ENCODE data around the gene SLC7A6OS.

DNA sequence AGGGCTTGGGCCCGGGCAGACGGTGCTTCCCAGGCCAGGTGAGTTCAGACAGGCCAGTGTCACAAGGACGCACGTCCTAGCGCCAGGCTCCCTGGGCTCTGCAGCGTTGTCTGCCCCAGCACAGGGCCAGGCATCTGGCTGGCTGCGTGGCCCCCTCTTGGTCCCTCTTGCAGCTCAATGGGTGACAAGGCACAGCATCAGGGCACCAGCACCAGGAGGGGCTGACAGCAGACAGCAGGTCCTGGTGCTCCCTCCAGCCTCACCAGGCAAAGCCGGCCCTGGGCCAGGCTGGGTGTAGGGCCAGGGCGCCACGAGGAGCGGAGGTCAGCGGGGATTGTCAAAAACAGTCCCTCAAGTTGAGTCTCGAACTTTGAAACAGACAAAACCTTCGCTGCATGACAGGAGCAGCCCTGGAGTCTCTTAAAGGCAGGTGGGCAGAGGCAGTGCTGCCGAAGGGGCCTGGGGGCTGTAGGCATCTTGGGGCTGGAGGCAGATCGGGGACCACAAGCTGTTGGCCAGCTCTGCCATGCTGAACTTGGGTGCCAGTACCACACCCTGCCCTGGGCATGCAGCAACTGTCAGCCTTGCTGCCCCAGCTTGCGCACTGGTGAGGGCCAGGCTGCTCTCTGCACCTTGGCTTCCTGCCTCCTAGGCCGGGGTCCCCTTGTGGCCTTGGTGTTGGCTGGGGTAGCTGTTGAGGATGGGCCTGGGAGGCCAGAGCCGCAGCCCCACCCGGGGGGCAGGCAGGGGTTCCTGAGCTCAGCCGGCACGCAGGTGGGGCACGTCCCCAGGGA is 48.8 kb upstream of the SLC7A6OS start:
- TF ChIP-seq, protein P1, sequence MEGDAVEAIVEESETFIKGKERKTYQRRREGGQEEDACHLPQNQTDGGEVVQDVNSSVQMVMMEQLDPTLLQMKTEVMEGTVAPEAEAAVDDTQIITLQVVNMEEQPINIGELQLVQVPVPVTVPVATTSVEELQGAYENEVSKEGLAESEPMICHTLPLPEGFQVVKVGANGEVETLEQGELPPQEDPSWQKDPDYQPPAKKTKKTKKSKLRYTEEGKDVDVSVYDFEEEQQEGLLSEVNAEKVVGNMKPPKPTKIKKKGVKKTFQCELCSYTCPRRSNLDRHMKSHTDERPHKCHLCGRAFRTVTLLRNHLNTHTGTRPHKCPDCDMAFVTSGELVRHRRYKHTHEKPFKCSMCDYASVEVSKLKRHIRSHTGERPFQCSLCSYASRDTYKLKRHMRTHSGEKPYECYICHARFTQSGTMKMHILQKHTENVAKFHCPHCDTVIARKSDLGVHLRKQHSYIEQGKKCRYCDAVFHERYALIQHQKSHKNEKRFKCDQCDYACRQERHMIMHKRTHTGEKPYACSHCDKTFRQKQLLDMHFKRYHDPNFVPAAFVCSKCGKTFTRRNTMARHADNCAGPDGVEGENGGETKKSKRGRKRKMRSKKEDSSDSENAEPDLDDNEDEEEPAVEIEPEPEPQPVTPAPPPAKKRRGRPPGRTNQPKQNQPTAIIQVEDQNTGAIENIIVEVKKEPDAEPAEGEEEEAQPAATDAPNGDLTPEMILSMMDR (optimal IDR thresholded peaks at IDR 0.05 in 1 of 3, IDR thresholded peaks at IDR 0.05 in 1 of 3, conservative IDR thresholded peaks at IDR 0.05 in 1 of 3; ENCODE audit: extremely low read depth in 1 of 3, insufficient read depth in 2 of 3, low read length in 3 of 3), result no peak
- no peak for TF ChIP-seq EZH2 (IDR thresholded peaks at IDR 0.05; ENCODE audit: low read length)
